ENCODE results near the gene GYPE. TPM values are rescaled to one million over a fixed set of nuclear protein-coding genes. Genes with fewer than 3 reads are reported as not detected.
"Not testable (repeated sequence)": the region's sequence is repeated elsewhere in the genome, so short reads cannot be mapped to it uniquely, and the experiment has no call there.

Gene GYPE
- total RNA-seq, 1 donor from 2014 or later = not detected

DNA sequence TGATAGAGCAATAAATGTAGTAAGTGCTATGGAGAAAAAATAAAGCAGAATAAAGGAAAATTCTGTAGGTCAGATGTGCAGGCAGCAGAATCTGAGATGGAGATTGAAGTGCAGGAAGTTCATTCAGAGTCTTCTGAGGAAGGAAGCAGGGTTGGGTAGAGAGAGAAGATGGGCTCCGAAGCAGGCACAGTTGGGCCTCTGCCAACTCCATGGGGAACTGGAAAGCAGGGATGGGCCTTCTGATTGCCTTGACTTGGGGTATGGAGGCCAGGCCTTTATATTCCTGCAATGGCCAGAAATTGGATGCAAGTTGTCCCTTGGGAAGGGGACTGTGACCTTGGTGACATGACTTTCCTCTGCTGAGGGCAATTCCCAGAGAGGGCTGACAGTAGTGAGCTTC lies 42.6 kb downstream of the GYPE start:
- not testable (repeated sequence) for H4K20me1 ChIP-seq (ENCODE audit: low read depth); H3K27ac ChIP-seq; H3K4me3 ChIP-seq; DNase-seq (ENCODE audit: low spot score); H3K9ac ChIP-seq; H3K36me3 ChIP-seq; H3K9me3 Mint-ChIP-seq; H3K27me3 Mint-ChIP-seq (ENCODE audit: insufficient read depth, low read depth); H3K4me1 Mint-ChIP-seq; H3K4me3 Mint-ChIP-seq; H3K27ac Mint-ChIP-seq; H3K36me3 Mint-ChIP-seq; H3F3A ChIP-seq (ENCODE audit: low read depth); H3K9me3 ChIP-seq (ENCODE audit: low read depth); H3K27me3 ChIP-seq; H2AFZ ChIP-seq (replicated peaks); H3K4me1 ChIP-seq; H3K79me2 ChIP-seq (ENCODE audit: low read depth); H3K4me2 ChIP-seq

DNA sequence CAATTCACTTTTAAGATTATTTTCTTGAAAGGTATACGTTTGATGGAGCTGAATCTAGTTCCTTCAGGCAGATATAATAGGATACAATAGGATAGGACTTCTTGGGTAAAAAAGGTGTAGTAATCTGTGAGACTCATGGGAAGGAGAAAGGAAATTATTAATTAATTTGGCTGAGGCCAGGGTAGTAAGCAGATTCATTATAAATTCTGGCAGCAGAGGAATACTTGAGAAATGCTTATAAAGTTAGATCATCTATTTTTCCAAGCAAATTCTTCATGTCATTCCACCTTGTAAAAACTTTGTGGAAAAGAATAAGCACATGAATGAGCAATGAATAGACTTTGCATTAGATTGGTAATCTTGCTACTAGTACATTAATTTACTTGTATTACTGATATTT lies 46.9 kb downstream of the GYPE start:
- no peaks in the 10 kb centered on the region for H3K9me3 ChIP-seq (ENCODE audit: low read depth)
- H3K4me1 ChIP-seq = no peaks in the 10 kb centered on the region
- no peaks in the 10 kb centered on the region for H3K36me3 ChIP-seq
- no peak overlapping the region for H3K4me3 ChIP-seq
- H3K27ac ChIP-seq = no peak overlapping the region
- no peak overlapping the region for H3K27ac Mint-ChIP-seq
- H3K36me3 Mint-ChIP-seq = no peaks in the 10 kb centered on the region
- no peak overlapping the region for H3K9ac ChIP-seq
- H3K27me3 ChIP-seq = no peaks in the 10 kb centered on the region
- H2AFZ ChIP-seq (replicated peaks) = no peak overlapping the region
- no peaks in the 10 kb centered on the region for H3F3A ChIP-seq (ENCODE audit: low read depth)
- no peaks in the 10 kb centered on the region for H3K4me1 Mint-ChIP-seq
- H4K20me1 ChIP-seq (ENCODE audit: low read depth) = no peaks in the 10 kb centered on the region
- H3K9me3 Mint-ChIP-seq = no peaks in the 10 kb centered on the region
- peaks cover 2% of the 10 kb centered on the region for H3K27me3 Mint-ChIP-seq (ENCODE audit: insufficient read depth, low read depth)
- no peak for DNase-seq (ENCODE audit: low spot score)
- H3K4me2 ChIP-seq = no peak overlapping the region
- no peaks in the 10 kb centered on the region for H3K79me2 ChIP-seq (ENCODE audit: low read depth)
- no peak overlapping the region for H3K4me3 Mint-ChIP-seq
- TF ChIP-seq EZH2phosphoT487 (IDR thresholded peaks at IDR 0.05) = no peak
- TF ChIP-seq, protein P1, sequence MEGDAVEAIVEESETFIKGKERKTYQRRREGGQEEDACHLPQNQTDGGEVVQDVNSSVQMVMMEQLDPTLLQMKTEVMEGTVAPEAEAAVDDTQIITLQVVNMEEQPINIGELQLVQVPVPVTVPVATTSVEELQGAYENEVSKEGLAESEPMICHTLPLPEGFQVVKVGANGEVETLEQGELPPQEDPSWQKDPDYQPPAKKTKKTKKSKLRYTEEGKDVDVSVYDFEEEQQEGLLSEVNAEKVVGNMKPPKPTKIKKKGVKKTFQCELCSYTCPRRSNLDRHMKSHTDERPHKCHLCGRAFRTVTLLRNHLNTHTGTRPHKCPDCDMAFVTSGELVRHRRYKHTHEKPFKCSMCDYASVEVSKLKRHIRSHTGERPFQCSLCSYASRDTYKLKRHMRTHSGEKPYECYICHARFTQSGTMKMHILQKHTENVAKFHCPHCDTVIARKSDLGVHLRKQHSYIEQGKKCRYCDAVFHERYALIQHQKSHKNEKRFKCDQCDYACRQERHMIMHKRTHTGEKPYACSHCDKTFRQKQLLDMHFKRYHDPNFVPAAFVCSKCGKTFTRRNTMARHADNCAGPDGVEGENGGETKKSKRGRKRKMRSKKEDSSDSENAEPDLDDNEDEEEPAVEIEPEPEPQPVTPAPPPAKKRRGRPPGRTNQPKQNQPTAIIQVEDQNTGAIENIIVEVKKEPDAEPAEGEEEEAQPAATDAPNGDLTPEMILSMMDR (IDR thresholded peaks at IDR 0.05) = no peak
- TF ChIP-seq EZH2 (IDR thresholded peaks at IDR 0.05) = no peak

DNA sequence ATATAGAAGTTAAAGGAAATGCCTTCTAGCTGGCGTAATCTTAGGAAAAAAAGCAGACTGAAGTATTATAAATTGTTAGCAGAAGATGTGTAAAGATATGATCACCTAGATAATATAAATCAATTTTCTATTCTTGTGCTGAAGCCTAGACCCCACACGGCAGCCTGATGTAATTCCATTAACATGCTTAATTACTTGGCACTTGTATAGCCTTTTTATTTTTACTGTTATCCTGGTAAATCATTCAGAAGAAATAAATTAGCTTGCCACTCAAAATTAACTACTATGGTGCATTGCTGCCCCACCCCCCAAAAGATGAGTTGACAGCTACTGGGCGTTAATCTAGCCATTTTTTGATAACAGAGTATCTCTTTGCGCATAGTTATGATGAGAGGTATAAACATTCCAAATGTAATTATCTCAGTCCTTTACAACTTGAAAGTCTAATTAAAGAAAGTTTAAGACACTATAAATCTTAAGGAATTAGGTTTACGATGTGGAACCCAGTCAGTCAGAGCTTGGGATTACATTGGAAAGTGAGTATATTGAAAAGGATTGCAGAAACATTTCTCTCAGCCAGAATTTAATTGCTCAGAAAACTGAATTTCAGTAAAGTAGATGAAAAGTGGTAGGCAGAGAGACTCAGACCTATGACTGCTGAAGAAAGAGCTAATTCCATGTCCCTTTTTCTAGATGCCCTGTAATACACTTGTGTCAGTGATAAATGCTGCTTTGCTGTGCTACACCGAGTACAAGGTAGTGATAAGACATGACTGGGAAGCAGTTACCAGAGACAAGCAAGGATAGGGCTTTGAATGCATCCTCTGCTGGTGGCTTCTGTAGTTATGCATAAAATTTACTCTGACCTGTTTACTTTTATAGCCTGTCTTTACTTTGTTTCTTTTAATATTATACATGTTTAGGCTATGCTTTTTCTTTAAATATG lies 47.7 kb downstream of the GYPE start:
- H3K9me3 ChIP-seq (ENCODE audit: low read depth); H2AFZ ChIP-seq (replicated peaks); H3K4me3 Mint-ChIP-seq; H3K27ac ChIP-seq; H3K4me2 ChIP-seq; H3K27me3 Mint-ChIP-seq (ENCODE audit: insufficient read depth, low read depth); H3K4me1 Mint-ChIP-seq; H3K4me1 ChIP-seq; H3K27me3 ChIP-seq; H3K79me2 ChIP-seq (ENCODE audit: low read depth); H3K9ac ChIP-seq; H4K20me1 ChIP-seq (ENCODE audit: low read depth); H3K27ac Mint-ChIP-seq; H3K9me3 Mint-ChIP-seq; H3F3A ChIP-seq (ENCODE audit: low read depth); H3K36me3 ChIP-seq; H3K36me3 Mint-ChIP-seq; DNase-seq (ENCODE audit: low spot score); H3K4me3 ChIP-seq: not testable (repeated sequence)

DNA sequence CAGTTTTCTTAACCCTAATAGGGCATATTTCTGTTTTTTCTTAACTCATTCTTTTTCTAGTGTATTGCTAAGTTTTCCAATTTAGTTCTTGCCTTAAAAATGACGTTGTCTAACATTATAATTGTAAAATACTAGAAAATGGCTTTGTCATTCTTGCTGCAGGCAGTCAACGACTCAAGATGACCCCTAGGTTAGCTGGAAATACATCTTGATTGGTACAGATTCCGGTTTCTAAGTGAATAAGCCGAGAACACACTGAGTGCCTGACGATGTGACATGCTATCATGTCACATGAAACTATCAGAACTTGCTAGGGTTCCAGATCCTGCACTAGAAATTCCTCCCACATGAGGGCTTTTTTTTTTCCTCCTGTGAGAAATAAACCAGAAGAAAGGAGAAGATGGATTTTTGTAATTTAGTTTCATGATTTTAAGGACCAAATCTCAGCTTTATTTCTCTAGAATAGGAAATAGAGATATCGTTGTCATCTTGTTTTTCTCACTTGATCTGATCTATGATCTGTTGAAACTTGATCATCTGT lies 49.3 kb downstream of the GYPE start:
- not testable (repeated sequence) for H2AFZ ChIP-seq (replicated peaks)

DNA sequence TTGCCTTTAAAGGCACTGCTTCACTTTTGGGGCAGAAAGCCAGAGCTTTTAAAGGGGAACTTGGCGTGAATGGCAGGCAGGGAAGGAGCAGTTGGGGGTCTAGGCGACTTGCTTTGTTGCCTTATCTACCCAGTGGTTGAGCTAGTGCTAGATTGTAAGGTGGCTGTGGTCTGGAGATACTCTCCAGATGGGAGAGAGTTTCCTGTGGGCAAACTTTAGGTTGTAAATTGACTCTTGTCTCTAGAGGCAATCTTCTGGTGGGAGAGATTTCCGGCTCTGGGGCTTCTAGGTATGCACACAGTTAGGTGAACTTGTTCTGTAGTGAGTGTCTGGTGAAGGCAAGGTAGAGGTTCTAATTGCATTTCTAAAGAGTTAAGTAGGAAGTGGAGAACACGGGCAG lies 50.7 kb downstream of the GYPE start:
- not testable (repeated sequence) for H3K9ac ChIP-seq; H3K36me3 ChIP-seq; H3K27ac Mint-ChIP-seq; H3K36me3 Mint-ChIP-seq; H3K27ac ChIP-seq; H3K27me3 Mint-ChIP-seq (ENCODE audit: insufficient read depth, low read depth); DNase-seq (ENCODE audit: low spot score); H3K4me3 ChIP-seq; H2AFZ ChIP-seq (replicated peaks); H3F3A ChIP-seq (ENCODE audit: low read depth); H3K9me3 ChIP-seq (ENCODE audit: low read depth); H3K4me1 Mint-ChIP-seq; H3K4me2 ChIP-seq; H3K4me1 ChIP-seq; H3K27me3 ChIP-seq; H3K79me2 ChIP-seq (ENCODE audit: low read depth); H3K9me3 Mint-ChIP-seq; H4K20me1 ChIP-seq (ENCODE audit: low read depth); H3K4me3 Mint-ChIP-seq

More for the DNA sequence above, 49.3 kb downstream of the GYPE start:
- H3K9ac ChIP-seq; H3K27ac Mint-ChIP-seq; H3K9me3 Mint-ChIP-seq; H3K27ac ChIP-seq; H3K4me1 Mint-ChIP-seq; H4K20me1 ChIP-seq (ENCODE audit: low read depth); H3K36me3 Mint-ChIP-seq; H3F3A ChIP-seq (ENCODE audit: low read depth); H3K36me3 ChIP-seq; H3K27me3 Mint-ChIP-seq (ENCODE audit: insufficient read depth, low read depth); DNase-seq (ENCODE audit: low spot score); H3K4me2 ChIP-seq; H3K4me1 ChIP-seq; H3K9me3 ChIP-seq (ENCODE audit: low read depth); H3K27me3 ChIP-seq; H3K4me3 Mint-ChIP-seq; H3K4me3 ChIP-seq; H3K79me2 ChIP-seq (ENCODE audit: low read depth): not testable (repeated sequence)

DNA sequence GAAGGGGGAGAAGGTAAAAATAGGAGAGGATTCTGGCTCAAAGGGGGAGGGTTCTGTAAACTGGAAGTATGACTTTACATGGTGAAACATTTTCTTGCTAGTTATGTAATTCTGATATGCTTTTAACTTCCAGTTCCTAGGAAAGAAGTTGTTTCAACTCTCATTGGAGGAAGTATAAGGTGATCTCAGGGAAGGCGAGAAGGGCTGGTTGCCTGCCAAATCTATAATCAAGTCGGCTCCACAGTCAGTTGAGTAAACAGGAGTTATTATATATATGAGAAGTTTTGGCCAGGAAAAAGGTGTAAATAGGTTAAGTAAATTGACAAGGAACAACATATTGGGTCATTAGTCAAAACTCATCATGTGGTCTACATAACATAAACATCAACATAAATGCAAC lies 56.1 kb downstream of the GYPE start:
- H3K4me1 ChIP-seq; H2AFZ ChIP-seq (replicated peaks); H3F3A ChIP-seq (ENCODE audit: low read depth); H4K20me1 ChIP-seq (ENCODE audit: low read depth); H3K27ac ChIP-seq; H3K4me3 ChIP-seq; H3K79me2 ChIP-seq (ENCODE audit: low read depth); H3K9me3 ChIP-seq (ENCODE audit: low read depth); H3K27me3 Mint-ChIP-seq (ENCODE audit: insufficient read depth, low read depth); H3K4me3 Mint-ChIP-seq; H3K27me3 ChIP-seq; H3K9ac ChIP-seq; H3K36me3 ChIP-seq; DNase-seq (ENCODE audit: low spot score); H3K36me3 Mint-ChIP-seq; H3K27ac Mint-ChIP-seq; H3K4me1 Mint-ChIP-seq; H3K9me3 Mint-ChIP-seq; H3K4me2 ChIP-seq: not testable (repeated sequence)

DNA sequence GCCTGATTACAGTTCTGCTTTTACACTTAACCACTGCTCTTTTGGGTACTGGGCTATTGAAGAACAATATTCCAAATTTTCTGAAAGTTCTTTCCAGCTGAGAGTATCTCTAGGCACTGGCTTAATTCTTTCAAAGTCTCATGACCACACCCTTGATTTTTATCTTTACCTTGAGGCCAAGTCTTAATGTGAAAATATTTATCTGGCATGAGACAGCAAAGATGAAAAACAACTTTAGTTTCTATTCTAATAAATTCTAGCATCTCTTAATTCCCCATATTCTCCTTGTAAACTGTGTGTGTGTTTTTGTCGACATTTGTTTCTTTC lies 61.9 kb downstream of the GYPE start:
- H3F3A ChIP-seq (ENCODE audit: low read depth); H3K36me3 Mint-ChIP-seq; H3K9me3 Mint-ChIP-seq; H3K27me3 ChIP-seq; H3K4me2 ChIP-seq; H3K79me2 ChIP-seq (ENCODE audit: low read depth); H3K9me3 ChIP-seq (ENCODE audit: low read depth); H3K4me1 ChIP-seq; H3K4me1 Mint-ChIP-seq; H3K27me3 Mint-ChIP-seq (ENCODE audit: insufficient read depth, low read depth); H2AFZ ChIP-seq (replicated peaks); H3K4me3 Mint-ChIP-seq; H3K9ac ChIP-seq; H3K27ac Mint-ChIP-seq; H3K36me3 ChIP-seq; DNase-seq (ENCODE audit: low spot score); H3K27ac ChIP-seq; H4K20me1 ChIP-seq (ENCODE audit: low read depth); H3K4me3 ChIP-seq: not testable (repeated sequence)

Measured in neural progenitor cell (in vitro differentiated cells).